Adipose tissue (tissue), 3 donors: ENCODE data around the gene MRPL58. TPM values are rescaled to one million over a fixed set of nuclear protein-coding genes. Genes with fewer than 3 reads are reported as not detected.
"Not testable (repeated sequence)": the region's sequence is repeated elsewhere in the genome, so short reads cannot be mapped to it uniquely, and the experiment has no call there.

ENCODE experiments used
- H3K27ac ChIP-seq: one replicate; pipeline ENCODE4 v1.5.1; 2013; ENCODE audit warnings: low read depth, low read length
- WGBS, 3 donors: extraction: QIAGEN DNeasy Blood & Tissue Kit; methylation state at CpG; one replicate each; pipeline ENCODE4 v1.1.7; 2013; 5-methylcytosine and 5-hydroxymethylcytosine counted together
- polyA plus RNA-seq, 3 donors: library from polyadenylated mRNA; stranded (reverse); fragments of 200-250 nt; gene quantifications; one replicate each; pipeline ENCODE4 v1.2.3, GENCODE V29; 2013
- donor health status: healthy with polysubstance abuse.
- donor health status: Bipolar disorder and iron deficiency.
- donor health status: healthy.

Gene MRPL58
- polyA plus RNA-seq, 3 donors = 27.7 to 43.5 (median 39.3) TPM

DNA sequence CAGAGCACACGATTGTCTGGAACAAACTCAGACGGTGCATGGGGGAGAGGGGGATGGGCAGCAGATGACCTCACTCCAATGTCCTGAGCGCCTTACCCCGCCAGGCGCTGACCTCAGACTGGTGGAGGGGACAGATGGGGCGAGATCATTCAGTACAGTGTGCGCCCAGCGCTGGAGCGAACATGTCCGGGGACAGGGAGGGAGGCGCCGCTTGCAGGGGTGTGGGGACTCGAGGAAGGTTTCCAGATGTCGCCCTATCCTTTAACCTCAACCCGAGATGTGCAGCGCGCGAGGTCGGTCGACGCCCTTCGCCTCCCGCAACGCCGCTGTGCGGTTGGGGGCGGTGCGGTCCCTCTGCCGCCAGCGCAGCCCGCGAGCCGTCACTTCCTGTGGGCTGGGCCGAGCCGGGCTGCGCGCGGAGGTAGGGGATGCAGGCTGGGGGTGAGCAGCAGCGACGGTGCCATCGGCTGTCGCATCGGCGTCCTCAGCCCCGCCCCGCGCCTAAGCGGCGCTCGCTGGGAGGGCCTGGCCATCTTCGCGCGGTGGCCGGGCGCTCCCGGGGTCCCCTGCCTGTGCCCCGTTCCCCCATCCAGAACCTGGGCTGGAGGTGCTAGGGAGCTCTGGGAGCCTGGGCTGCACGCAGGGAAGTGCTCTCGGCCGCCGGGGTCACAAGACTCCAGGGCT lies 30.3 kb upstream of the MRPL58 start:
- peak overlapping the region; percentile 69 for H3K27ac ChIP-seq
- WGBS, 3 donors = 0 to 1% (median 1%) methylated on average over 60 to 61 of the region's 61 CpGs

GRCh38 chr17:74982663-74983313 lies 29.7 kb upstream of the MRPL58 start:
- H3K27ac ChIP-seq = peak overlapping the region; percentile 69
- WGBS, 3 donors = 29 to 41% (median 34%) methylated on average over 14 of the region's 14 CpGs

GRCh38 chr17:74986206-74986576 lies 26.3 kb upstream of the MRPL58 start:
- no peak overlapping the region for H3K27ac ChIP-seq
- WGBS, 3 donors = 92 to 94% (median 92%) methylated on average over 3 of the region's 3 CpGs

DNA sequence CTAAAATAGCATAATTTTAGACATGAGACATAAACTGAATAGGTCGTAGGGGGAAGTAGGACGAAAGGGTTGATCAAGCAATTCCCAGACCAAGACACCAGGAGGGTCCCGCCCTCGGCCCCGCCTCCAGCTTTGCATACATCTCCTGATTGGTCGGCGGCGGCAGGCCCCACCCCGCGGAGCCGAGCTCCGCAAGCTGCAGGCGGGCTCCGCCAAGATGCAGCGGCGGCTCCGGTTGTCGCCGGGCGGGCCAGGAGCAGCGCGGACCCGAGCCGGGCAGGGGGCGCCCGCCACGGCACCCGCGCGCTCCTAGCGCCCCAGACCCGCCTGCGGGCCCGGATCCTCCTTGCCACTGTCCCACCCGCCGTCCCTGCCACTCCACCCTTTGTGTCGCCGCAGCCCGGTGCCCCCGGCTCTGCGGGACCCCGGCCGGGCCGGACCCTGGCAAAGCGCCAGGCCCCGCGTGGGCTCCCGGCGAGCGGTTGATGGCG lies 25.0 kb upstream of the MRPL58 start, which contains the start of gene CDR2L:
Gene CDR2L, plus strand, starts transcription at position 215 of the 491 bp plus-strand sequence. CDS start 412 bp downstream, outside the sequence.
- peak within 1 kb of the TSS; percentile 39 for H3K27ac ChIP-seq
- 0 to 1% (median 0%) methylated on average over 31 to 51 of the region's 51 CpGs for WGBS, 3 donors

GRCh38 chr17:74987909-74988711 lies 24.4 kb upstream of the MRPL58 start:
- H3K27ac ChIP-seq = peak overlapping the region; percentile 39
- whole genome bisulfite sequencing, 3 donors = 1 to 2% (median 1%) methylated on average over 54 to 76 of the region's 76 CpGs

DNA sequence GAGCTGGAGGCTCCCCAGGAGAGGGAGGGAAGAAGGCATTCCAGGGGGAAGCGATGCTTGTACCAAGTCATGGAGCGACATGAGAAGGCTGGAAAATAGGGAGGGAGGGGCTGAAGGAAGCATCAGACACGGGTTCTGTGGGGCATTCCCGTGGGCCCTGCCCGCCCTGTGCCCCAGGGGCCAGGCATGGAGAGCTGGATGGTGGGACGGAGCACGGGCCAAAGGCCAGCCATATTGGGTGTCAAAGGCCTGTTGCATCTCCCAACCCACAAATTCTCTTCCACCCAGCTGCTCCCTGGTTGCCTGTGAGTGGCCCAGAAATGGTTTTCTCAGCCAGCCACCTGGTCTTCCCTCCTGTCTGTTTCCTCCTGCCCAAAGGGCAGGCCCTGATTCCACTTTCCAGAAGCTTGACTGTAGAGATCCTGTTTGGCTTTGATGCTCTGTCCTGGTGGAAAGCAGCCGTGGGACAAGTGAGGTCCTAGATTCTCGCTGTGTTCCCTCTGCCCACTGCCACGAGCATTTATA lies 21.8 kb upstream of the MRPL58 start:
- WGBS, 3 donors = 84 to 93% (median 90%) methylated on average over 10 of the region's 10 CpGs
- H3K27ac ChIP-seq = no peak overlapping the region

DNA sequence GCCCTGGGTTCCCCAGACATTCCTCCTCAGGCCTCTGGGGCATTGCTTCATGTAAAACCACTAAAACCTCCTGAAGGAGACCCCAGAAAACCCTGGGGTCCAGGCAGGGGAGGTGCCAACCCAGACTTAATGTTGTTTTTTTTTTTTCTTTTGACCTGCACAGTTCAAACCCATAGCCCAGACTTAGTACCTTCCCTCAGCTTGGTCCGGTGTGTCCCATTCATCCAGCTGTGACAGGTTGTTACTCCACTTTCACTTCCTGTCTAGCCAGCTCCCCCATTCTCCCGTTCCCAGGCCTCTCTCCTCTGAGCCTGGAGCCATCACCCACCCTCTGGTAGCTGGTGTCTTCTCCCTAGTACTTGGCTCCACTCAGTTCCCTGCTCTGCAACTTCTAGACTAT lies 20.2 kb upstream of the MRPL58 start:
- WGBS, 3 donors = 29 to 42% (median 37%) methylated on average over 2 of the region's 2 CpGs

DNA sequence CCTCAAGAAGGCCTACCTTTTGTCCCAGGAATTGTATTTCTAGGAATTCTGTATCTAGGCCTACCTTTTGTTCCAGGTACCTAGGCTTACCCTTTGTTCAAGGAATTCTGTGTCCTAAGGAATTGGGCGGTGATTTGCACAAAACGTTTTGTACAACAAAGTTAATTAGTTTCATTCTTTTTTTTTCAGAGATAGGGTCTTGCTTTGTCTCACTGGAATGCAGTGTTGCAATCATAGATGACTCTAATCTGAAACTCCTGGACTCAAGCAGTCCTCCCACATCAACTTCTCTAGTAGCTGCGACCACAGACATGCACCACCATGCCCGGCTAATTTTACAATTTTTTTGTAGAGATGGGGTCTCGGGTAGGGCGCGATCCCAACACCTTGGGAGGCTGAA lies 18.0 kb upstream of the MRPL58 start:
- no peak overlapping the region for H3K27ac ChIP-seq
- 78 to 84% (median 79%) methylated on average over 7 of the region's 7 CpGs for WGBS, 3 donors

More for the DNA sequence above, 20.2 kb upstream of the MRPL58 start:
- H3K27ac ChIP-seq = no peak overlapping the region

DNA sequence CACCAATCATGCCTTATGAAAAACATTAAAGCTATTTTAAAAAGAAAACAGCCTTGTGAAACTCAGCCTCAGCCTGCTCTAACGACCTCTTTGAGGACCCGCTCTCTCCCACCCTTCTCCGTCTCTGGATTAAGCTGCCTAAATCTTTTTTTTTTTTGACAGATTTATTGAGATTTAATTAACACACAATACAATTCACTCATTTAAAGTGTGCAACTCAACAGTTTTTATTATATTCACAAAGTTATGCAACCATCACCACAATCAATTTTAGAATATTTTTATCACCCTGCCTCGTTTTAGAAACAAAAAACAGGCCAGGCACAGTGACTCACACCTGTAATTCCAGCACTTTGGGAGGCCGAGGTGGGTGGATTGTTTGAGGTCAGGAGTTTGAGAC lies 16.6 kb upstream of the MRPL58 start:
- WGBS, 3 donors = 69 to 86% (median 86%) methylated on average over 5 of the region's 5 CpGs
- no peak overlapping the region for H3K27ac ChIP-seq

DNA sequence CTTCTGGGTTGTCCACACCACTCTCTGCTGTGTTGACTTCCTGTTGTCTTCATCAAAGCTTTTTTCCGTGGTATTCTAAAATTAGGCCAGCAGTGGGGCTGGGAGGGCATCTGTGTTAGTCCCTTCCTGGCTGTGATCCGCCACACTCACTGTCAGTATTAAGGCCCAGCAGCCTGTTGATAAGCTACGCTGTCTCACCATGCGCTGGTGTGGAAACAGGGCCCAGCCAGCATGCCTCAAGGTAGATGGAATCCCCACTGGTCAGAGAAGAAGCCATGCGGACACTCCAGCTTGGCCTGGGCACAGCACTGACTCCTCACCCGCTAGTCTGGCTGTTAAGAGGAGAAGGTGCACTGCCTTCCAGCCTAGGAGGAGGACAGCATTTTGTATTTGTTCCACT lies 13.7 kb upstream of the MRPL58 start:
- no peak overlapping the region for H3K27ac ChIP-seq
- WGBS, 3 donors = 78 to 80% (median 80%) methylated on average over 6 of the region's 6 CpGs

DNA sequence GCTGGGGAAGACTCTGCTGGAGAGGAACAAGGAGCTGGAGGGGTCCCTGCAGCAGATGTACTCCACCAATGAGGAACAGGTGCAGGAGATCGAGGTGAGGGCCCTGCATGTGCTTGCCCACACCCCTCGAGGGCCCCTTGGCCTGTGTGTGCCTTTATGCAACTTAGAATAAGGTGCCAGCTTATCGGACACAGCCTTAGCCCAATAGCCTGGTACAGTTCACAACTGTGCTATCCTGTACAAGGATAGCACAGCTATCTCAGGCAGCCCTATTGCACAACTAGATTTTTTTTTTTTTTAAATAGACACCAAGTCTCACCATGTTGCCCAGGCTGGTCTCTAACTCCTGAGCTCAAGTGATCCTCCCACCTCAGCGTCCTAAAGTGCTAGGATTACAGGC lies 12.9 kb upstream of the MRPL58 start:
- whole genome bisulfite sequencing, 3 donors = 80 to 87% (median 84%) methylated on average over 4 of the region's 4 CpGs
- no peak overlapping the region for H3K27ac ChIP-seq

- H3K27ac ChIP-seq = no peak overlapping the region
- WGBS, 3 donors = 85 to 91% (median 86%) methylated on average over 15 of the region's 15 CpGs
Observed at GRCh38 chr17:75001915-75002843, 10.3 kb upstream of the MRPL58 start.

GRCh38 chr17:75003070-75003956 lies 9.2 kb upstream of the MRPL58 start:
- H3K27ac ChIP-seq = no peak overlapping the region
- WGBS, 3 donors = 87 to 92% (median 90%) methylated on average over 74 to 76 of the region's 76 CpGs

DNA sequence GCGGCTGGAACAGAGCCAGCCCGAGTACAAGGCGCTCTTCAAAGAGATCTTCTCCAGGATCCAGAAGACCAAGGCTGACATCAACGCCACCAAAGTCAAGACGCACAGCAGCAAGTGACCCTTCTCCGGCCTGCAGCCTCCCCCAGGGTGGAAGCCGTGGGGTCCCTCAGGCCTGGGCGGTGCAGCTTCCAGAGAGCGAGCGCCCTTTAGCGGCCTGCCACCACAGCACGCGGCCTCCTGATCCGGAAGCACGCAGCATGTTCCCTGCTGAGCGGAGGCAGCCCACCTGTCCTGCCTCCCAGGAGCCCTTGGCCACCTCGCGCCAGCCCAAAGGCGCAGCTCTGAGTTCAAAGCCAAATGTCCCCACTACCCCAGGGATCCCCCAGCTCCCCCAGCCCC lies 8.5 kb upstream of the MRPL58 start:
- WGBS, 3 donors = 93 to 95% (median 94%) methylated on average over 19 of the region's 19 CpGs
- H3K27ac ChIP-seq = no peak overlapping the region

DNA sequence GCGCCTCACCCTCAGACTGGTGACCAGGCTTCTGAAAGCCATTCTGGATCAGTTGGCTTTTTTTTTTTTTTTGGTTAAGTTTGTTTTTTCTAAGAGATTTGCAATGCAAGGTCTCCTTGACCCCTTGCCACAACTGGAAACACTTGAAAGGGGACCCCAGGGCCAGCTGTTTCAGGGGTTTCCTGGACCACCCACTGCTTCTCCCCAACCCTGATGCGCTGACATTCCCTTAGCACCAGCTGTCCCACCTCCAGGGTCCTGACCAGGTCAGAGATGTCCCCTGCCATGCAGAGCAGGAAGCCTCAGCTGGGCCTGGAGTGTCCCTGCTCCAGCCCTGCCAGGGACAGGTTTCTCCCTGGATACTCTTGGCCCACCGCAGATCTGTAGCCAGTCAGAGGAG lies 8.1 kb upstream of the MRPL58 start:
- no peak overlapping the region for H3K27ac ChIP-seq
- 97 to 98% (median 97%) methylated on average over 3 of the region's 3 CpGs for WGBS, 3 donors

- 88 to 91% (median 89%) methylated on average over 8 of the region's 8 CpGs for WGBS, 3 donors
- H3K27ac ChIP-seq = no peak overlapping the region
Observed at GRCh38 chr17:75005291-75005690, 7.2 kb upstream of the MRPL58 start.

GRCh38 chr17:75006084-75006483 lies 6.4 kb upstream of the MRPL58 start:
- 93 to 95% (median 93%) methylated on average over 6 of the region's 6 CpGs for WGBS, 3 donors

More at GRCh38 chr17:75006084-75006483, 6.4 kb upstream of the MRPL58 start:
- not testable (repeated sequence) for H3K27ac ChIP-seq
